Astrocyte (in vitro differentiated cells and primary cell): ENCODE data around the gene DNTT. TPM values are rescaled to one million over a fixed set of nuclear protein-coding genes. Genes with fewer than 3 reads are reported as not detected.

ENCODE experiments used
- DNase-seq: peaks from one replicate; pipeline ENCODE4 v3.0.0-alpha.2; 2010; ENCODE audit warnings: low read depth
- FAIRE-seq: peaks from 2 replicates; lab custom pipeline; 2011; peaks lifted over from hg19 to GRCh38; lab: Jason Lieb, UNC
- H2AFZ ChIP-seq: 2 replicates; pipeline ENCODE4 v1.6.0; 2012; ENCODE audit warnings: low read depth, low read length, inconsistent platforms
- H3K27ac ChIP-seq: 2 replicates; pipeline ENCODE4 v1.5.1; 2011; ENCODE audit warnings: low read depth, low read length, inconsistent platforms
- H3K27me3 ChIP-seq: 2 replicates; pipeline ENCODE4 v1.6.0; 2011; ENCODE audit warnings: low read length, inconsistent platforms; ENCODE audit not compliant: insufficient read depth
- H3K36me3 ChIP-seq: 2 replicates; pipeline ENCODE4 v1.5.1; 2011; ENCODE audit warnings: low read length, inconsistent platforms; ENCODE audit not compliant: insufficient read depth
- H3K4me1 ChIP-seq: 2 replicates; pipeline ENCODE4 v1.5.1; 2011; ENCODE audit warnings: low read length, inconsistent platforms; ENCODE audit not compliant: insufficient read depth
- H3K4me2 ChIP-seq: 2 replicates; pipeline ENCODE4 v1.6.0; 2012; ENCODE audit warnings: low read length, inconsistent platforms
- H3K4me3 ChIP-seq: 2 replicates; pipeline ENCODE4 v1.5.1; 2011; ENCODE audit warnings: low read depth, mild to moderate bottlenecking, low read length, inconsistent platforms; ENCODE audit not compliant: insufficient read depth
- H3K79me2 ChIP-seq: 2 replicates; pipeline ENCODE4 v1.6.0; 2012; ENCODE audit warnings: mild to moderate bottlenecking, low read length, inconsistent platforms; ENCODE audit not compliant: insufficient read depth
- H3K9ac ChIP-seq: 2 replicates; pipeline ENCODE4 v1.6.0; 2012; ENCODE audit warnings: mild to moderate bottlenecking, low read length, inconsistent platforms
- H3K9me3 ChIP-seq: 2 replicates; pipeline ENCODE4 v1.5.1; 2012; ENCODE audit warnings: low read depth, mild to moderate bottlenecking, low read length, inconsistent platforms; ENCODE audit not compliant: insufficient read depth
- H4K20me1 ChIP-seq: 2 replicates; pipeline ENCODE4 v1.6.0; 2012; ENCODE audit warnings: low read length, inconsistent platforms; ENCODE audit not compliant: insufficient read depth
- H3K27ac Mint-ChIP-seq: one replicate; pipeline ENCODE4 v1.8.0; 2021; ENCODE audit warnings: mild to moderate bottlenecking, mixed read lengths; ENCODE audit not compliant: unreplicated experiment
- H3K27me3 Mint-ChIP-seq: one replicate; pipeline ENCODE4 v1.8.0; 2021; ENCODE audit warnings: low read depth, mixed read lengths; ENCODE audit not compliant: unreplicated experiment
- H3K36me3 Mint-ChIP-seq: one replicate; pipeline ENCODE4 v1.8.0; 2021; ENCODE audit warnings: low read depth, mixed read lengths; ENCODE audit not compliant: unreplicated experiment
- H3K4me1 Mint-ChIP-seq: one replicate; pipeline ENCODE4 v1.8.0; 2021; ENCODE audit warnings: low read depth, mixed read lengths; ENCODE audit not compliant: unreplicated experiment
- H3K4me3 Mint-ChIP-seq: one replicate; pipeline ENCODE4 v1.8.0; 2021; ENCODE audit warnings: mild to moderate bottlenecking, moderate library complexity, mixed read lengths; ENCODE audit not compliant: unreplicated experiment
- H3K9me3 Mint-ChIP-seq: one replicate; pipeline ENCODE4 v1.8.0; 2021; ENCODE audit warnings: mild to moderate bottlenecking, mixed read lengths; ENCODE audit not compliant: unreplicated experiment
- CTCF ChIP-seq: IDR thresholded peaks from 2 replicates; pipeline ENCODE4 v1.5.1; 2011; ENCODE audit warnings: low read depth, mild to moderate bottlenecking, inconsistent platforms, low read length, moderate library complexity; ENCODE audit not compliant: insufficient read depth
- EZH2 ChIP-seq: IDR thresholded peaks from 2 replicates; pipeline ENCODE4 v1.6.1; 2012; ENCODE audit warnings: mild to moderate bottlenecking, low read length, inconsistent platforms; ENCODE audit not compliant: insufficient read depth
- total RNA-seq: library from RNA; stranded (reverse); gene quantifications from 2 replicates; pipeline ENCODE4 v1.2.1, GENCODE V29; 2021

Gene DNTT
- total RNA-seq, 1 donor from 2014 or later, result not detected

DNA sequence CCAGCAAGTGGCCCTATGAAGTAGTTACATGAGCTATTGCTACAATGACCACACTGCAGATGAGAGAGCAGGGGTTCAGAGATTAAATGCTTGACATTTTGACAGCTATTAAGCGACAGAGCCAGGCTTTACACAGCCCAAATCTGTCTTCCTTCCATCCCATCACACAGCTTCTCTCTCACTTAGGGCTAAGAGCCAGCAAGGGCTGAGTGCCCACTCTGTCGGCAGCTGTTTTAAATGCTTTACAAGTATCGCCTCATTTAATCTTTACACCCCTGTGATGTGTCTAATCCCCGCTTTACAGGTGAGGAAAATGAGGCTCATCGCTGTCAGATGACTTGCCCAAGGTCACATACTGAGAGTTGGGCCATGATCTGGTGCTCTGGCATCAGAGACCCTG lies 69.8 kb downstream of the DNTT start:
- H3K27me3 ChIP-seq, result peaks cover 3% of the 10 kb centered on the region
- no peaks in the 10 kb centered on the region for H3K79me2 ChIP-seq
- no peaks in the 10 kb centered on the region for H3K9me3 Mint-ChIP-seq
- no peaks in the 10 kb centered on the region for H3K36me3 ChIP-seq
- no peak overlapping the region for H3K4me3 ChIP-seq
- no peak for TF ChIP-seq EZH2
- TF ChIP-seq CTCF, result no peak
- no peak overlapping the region for H3K27ac Mint-ChIP-seq
- no peaks in the 10 kb centered on the region for H3K9me3 ChIP-seq
- DNase-seq (no peak), FAIRE-seq (no peak)
- H3K36me3 Mint-ChIP-seq, result peaks cover 3% of the 10 kb centered on the region
- no peak overlapping the region for H3K27ac ChIP-seq
- H3K4me2 ChIP-seq, result no peak overlapping the region
- no peak overlapping the region for H3K4me3 Mint-ChIP-seq
- peaks cover 4% of the 10 kb centered on the region for H3K4me1 ChIP-seq
- H2AFZ ChIP-seq, result no peak overlapping the region
- peaks cover 25% of the 10 kb centered on the region for H3K27me3 Mint-ChIP-seq
- H3K4me1 Mint-ChIP-seq, result peaks cover 4% of the 10 kb centered on the region
- H4K20me1 ChIP-seq, result no peaks in the 10 kb centered on the region
- H3K9ac ChIP-seq, result no peak overlapping the region

- peak overlapping the region; percentile 53 for H3K9ac ChIP-seq
- Mint-ChIP-seq H3K4me3 (peak overlapping the region; percentile 72), H3K9me3 (no peaks in the 10 kb centered on the region), H3K4me1 (peaks cover 4% of the 10 kb centered on the region), H3K27ac (no peak overlapping the region), H3K27me3 (peaks cover 25% of the 10 kb centered on the region), H3K36me3 (peaks cover 3% of the 10 kb centered on the region)
- H2AFZ ChIP-seq, result peak overlapping the region; percentile 99
- no peak overlapping the region for H3K27ac ChIP-seq
- H4K20me1 ChIP-seq, result no peaks in the 10 kb centered on the region
- no peaks in the 10 kb centered on the region for H3K79me2 ChIP-seq
- H3K4me1 ChIP-seq, result peaks cover 4% of the 10 kb centered on the region
- H3K27me3 ChIP-seq, result peaks cover 3% of the 10 kb centered on the region
- FAIRE-seq (no peak), DNase-seq (no peak)
- H3K9me3 ChIP-seq, result no peaks in the 10 kb centered on the region
- no peaks in the 10 kb centered on the region for H3K36me3 ChIP-seq
- H3K4me2 ChIP-seq, result peak overlapping the region; percentile 96
- peak overlapping the region; percentile 61 for H3K4me3 ChIP-seq
- TF ChIP-seq EZH2, result no peak
- no peak for TF ChIP-seq CTCF
Measured at GRCh38 chr10:96374639-96374984, 70.4 kb downstream of the DNTT start.

DNA sequence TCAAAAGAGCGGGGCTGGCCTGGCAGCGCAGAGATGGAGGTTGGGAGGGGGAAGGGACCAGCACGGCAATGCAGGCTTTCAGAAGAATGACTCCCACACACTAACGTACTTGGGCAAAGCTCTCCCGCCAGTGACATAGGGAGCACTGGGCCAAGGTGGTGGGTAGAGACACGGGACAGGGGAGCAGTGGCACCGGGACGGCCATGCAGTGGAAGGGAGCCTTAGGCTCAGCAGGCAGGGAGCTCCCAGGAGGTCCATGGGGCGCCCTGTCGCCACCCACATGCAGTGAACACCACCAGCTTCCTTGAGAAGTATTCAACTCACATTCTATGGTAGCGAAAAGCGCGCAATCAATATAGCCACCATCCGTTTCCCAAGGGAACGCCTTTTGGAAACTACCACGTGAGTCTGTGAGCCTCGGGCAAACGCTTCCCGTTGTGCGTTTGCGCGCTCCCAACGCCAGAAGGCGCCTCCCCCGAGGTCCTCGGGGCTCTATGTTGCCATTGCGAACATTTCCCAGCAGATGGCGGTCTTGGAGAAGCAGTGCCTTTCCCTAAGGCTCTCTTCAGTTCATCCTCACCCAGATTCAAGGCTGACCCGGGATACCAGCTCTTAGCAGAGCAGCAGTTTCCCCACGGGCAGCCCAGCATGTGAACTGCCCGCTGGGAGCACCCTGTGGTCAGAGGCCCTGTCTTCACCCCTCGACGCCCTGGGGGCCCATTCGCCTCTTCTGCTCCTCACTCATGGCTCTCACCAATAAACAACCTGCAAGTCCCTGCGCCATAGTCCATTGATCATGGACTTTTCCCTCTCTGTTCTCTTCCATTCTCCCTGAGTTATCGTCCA lies 71.0 kb downstream of the DNTT start:
- Mint-ChIP-seq H3K27me3 (peaks cover 25% of the 10 kb centered on the region), H3K36me3 (peaks cover 3% of the 10 kb centered on the region), H3K4me3 (peak overlapping the region; percentile 72), H3K9me3 (no peaks in the 10 kb centered on the region), H3K4me1 (peaks cover 4% of the 10 kb centered on the region), H3K27ac (no peak overlapping the region)
- peak overlapping the region; percentile 99 for H2AFZ ChIP-seq
- H3K4me1 ChIP-seq, result peaks cover 4% of the 10 kb centered on the region
- TF ChIP-seq CTCF, result peak; percentile 98
- TF ChIP-seq EZH2, result no peak
- H3K36me3 ChIP-seq, result no peaks in the 10 kb centered on the region
- peak overlapping the region; percentile 61 for H3K4me3 ChIP-seq
- H3K27ac ChIP-seq, result no peak overlapping the region
- peak overlapping the region; percentile 96 for H3K4me2 ChIP-seq
- peak; percentile 56 for DNase-seq
- peak; percentile 69 for FAIRE-seq
- peaks cover 3% of the 10 kb centered on the region for H3K27me3 ChIP-seq
- H3K9ac ChIP-seq, result peak overlapping the region; percentile 53
- H3K79me2 ChIP-seq, result no peaks in the 10 kb centered on the region
- no peaks in the 10 kb centered on the region for H3K9me3 ChIP-seq
- no peaks in the 10 kb centered on the region for H4K20me1 ChIP-seq
